CD4-positive, alpha-beta T cell treated with Interferon alpha-2 for 1 hour (primary cell): ENCODE data around the gene UBR2.
A peak's percentile ranks its signal among the peaks of the same experiment; 100 is the strongest.
"Not testable (repeated sequence)": the region's sequence is repeated elsewhere in the genome, so short reads cannot be mapped to it uniquely, and the experiment has no call there.

Source experiments
- DNase-seq, 2 donors: peaks; one replicate each; pipeline ENCODE4 v3.0.0-alpha.2; 2020 to 2022

The UBR2 gene

DNA sequence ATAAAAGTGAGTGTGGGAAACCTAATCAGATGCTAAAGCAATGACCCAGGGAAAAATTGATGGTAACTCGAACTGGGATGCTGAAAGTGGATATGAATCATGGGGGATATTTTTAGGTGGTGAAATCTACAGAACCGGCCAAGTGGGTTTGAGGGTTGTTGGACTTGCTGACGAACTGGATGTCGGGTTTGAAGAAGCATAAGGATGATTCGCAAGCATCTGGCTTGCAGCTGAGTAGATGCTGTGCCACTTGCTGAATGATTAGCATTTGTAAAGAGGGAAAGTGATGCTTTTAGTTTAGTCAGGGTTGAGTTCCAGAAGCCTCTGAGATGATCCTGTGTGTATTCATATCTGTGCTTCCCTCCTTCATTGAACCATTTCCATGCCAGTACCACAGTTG, 54.9 kb downstream of the UBR2 start:
- DNase-seq = no peak

DNA sequence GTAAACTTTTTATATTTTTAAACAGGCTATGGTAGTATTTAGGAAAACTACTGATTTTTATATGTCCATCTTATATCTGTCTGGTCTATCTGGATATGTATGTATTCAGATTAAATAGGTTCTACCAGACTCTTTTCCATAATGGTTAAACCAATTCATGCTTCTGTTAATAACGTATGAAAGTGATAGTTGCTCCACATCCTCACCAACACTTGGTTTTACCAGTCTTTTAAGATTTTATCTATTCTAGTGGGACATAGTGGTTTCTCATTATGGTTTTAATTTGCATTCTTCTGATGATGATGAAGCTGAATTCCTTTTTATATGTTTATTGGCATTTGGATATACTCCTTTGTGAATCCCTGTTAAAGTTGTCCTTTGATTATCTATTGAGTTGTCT, 56.1 kb downstream of the UBR2 start:
- no peak for DNase-seq

DNA sequence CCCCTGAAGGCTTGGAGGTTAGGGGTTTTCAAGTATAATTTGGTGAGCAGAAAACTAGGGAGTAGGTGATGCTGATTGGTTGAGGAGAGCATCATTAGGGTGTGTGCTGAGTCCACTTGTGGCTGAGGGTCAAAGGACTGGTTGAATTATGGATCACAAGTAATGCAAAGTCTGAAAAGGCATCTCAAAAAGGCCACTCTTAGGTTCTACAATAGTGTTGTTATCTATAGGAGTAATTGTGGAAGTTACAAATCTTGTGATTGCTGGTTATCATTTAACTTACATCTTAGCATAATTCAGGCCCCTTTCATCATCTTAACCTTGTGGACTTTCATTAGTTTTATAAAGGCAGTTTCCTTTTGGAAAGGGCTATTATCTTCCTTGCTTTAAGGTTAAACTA, 60.8 kb downstream of the UBR2 start:
- no peak for DNase-seq

DNA sequence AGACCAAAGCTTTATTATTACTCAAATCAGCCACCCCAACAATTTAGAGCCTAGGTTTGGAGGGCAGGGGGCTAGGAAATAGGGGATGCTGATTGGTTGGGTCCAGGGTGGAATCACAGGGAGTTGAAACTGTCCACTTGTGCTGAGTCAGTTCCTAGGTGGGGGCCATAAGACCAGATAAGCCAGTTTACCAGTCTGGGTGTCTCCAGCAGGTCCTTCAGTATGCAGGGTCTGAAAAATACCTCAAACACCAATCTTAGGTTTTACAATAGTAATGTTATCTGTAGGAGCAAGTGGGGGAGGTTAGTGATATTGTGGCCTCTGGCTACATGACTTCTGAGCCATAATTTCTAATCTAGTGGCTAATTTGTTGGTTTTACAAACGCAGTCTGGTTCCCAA, 63.2 kb downstream of the UBR2 start:
- DNase-seq = no peak

DNA sequence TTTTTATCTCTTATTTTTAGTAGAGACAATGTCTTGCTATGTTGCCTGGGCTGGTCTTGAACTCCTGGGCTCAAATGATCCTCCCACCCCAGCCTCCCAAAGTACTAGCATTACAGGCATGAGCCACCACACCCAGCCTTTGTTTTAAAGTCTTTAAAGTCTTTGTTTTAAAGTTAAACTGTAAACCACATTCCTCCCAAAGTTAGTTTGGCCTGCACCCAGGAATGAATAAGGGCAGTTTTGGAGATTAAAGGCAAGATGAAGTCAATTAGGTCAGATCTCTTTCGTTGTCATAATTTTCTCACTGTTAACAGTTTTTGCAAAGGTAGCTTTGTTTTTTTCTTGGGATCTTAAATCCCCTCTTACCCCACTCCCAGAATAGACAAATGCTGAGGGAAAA, 63.8 kb downstream of the UBR2 start:
- DNase-seq = no peak

DNA sequence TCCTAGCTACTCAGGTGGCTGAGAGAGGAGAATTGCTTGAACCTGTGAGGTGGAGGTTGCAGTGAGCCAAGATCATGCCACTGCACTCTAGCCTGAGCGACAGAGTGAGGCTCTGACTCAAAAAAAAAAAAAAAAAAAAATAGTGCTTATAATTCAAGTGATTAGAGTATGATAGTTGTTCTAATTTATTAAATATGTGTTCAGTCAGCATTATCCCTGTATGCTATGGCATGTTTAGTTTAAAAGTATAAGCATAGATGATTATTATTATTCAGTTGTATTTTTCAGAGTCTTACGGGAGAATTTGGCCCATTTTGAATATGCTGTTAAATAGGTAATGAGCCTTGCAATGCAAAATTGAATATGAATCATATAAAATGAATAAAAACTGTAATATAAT, 64.8 kb downstream of the UBR2 start:
- no peak for DNase-seq

DNA sequence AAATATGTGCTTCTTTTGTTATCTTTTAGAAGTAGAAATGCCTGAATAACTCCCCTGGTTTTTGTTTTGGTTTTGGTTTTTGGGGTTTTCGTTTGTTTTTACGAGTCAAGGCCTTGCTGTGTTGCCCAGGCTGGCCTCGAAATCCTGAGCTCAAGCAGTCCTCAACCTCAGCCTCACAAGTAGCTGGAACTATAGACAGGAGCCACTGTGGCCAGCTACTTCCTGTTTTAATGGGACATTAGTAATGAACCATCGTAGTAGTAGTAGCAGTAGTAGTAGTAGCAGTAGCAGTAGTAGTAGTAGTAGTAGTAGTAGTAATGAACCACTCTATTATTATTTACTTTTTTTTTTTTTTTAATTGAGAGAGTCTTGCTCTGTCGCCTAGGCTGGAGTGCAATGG, 66.0 kb downstream of the UBR2 start:
- no peak for DNase-seq

DNA sequence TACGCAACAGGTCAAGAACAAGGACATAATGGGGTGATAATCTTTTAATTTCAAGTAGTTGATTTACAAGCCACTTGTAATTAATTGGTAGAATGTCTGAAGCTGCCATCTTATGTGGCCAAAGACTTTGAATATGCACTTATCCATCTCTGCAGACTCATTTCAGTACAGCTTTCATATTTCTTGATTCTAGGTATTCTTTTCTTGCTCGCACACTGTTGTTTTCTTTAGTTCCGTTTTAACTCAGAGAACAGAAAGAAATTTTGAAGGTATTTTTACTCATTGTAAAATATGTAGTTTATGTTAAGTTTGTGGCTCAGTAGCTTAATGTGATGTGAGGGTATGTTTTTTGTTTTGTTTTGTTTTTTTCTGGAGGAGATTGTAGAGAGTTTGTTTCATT, 73.9 kb downstream of the UBR2 start:
- DNase-seq = no peak

DNA sequence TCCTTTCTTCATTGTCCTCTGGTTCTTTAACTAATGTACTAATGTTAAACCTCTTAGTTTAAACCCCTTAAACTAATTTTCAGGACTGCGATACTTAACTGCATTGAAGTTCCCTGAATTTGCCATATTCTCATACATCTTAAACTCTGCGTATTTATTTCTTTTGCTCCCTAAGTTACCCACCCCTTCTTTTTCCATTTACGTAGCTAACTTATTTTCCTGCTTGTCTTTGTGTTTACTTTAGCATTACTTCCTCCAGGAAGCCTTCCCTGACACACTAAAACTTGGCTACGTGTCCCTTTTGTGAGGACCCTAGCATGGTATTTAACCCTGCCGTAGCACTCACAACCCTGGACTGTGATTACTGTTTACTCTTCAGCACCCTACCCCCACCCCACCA, 79.0 kb downstream of the UBR2 start:
- no peak for DNase-seq

DNA sequence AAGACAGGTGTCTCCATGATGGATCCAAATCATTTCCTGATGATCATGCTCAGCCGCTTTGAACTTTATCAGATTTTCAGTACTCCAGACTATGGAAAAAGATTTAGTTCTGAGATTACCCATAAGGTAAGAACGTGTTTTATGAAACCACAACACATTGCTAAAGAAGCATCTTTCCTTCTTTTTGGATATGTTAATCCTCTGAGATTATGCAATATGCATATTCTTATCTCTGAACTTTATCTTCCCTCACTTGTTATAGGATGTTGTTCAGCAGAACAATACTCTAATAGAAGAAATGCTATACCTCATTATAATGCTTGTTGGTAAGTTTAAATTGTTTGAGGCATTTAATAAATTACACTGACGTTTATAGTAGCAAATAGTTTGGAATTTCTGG, 80.4 kb downstream of the UBR2 start:
- DNase-seq = no peak

DNA sequence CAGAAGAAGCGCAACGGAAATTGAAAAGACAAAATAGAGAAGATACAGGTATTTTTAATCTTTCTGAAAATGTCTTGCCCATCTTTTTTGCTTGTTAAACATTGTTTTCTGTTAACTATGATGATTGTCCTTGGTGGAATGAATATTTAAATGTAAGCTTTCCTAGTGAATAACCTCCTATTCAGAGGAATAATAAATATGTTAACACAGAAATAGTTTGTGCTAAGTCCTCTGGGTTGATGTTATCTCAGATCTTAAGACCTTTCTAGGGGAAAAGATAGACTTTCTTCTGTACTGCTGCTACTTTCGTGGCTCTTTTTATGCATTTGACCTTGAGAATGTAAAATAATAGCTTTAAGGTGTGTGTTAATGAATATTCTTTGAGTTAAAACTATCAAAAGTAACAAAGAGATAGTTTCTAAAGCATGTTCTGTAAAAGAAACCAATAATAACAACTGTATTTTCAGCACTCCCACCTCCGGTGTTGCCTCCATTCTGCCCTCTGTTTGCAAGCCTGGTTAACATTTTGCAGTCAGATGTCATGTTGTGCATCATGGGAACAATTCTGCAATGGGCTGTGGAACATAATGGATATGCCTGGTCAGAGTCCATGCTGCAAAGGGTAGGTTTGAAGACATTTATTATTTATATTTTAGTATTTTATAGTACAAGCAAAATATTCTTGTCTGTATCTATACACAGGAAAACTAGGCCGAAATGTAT, 88.4 kb downstream of the UBR2 start:
- no peak for DNase-seq

DNA sequence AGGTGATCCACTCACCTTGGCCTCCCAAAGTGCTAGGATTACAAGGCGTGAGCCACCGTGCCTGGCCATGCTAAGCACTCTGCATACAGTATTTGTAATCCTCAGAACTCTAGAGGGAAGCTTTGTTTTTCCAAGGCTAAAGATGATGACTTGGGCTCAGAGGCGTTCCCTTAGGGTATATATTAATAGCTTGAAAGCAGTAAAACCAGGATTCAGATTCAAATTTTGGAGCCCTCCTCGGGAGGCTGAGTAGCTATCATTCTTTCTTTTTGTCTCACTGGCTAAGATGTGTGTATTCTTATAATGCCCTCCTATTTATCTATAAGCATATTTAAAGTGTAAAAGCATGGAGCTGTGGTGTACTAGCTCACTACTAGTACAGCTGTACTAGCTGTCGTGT, 90.0 kb downstream of the UBR2 start:
- no peak for DNase-seq

DNA sequence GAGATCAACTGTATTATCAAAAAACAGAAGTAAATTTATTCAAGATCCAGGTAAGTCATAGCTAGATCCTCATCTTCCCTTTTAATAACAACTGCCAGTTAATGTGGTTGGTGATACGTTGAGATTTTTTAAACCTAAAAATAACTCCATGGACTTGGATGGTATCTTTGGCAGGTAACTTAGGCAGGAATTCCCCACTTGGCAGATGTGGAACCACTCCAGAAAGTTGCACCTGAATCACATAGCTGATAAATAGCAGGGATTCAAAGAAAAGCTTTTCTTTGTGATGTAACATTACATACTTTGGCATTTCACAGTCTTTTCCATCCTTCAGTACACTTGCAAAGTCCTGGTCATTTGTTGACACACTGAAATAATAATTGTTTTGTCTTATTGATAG, 96.0 kb downstream of the UBR2 start:
- no peak for DNase-seq

DNA sequence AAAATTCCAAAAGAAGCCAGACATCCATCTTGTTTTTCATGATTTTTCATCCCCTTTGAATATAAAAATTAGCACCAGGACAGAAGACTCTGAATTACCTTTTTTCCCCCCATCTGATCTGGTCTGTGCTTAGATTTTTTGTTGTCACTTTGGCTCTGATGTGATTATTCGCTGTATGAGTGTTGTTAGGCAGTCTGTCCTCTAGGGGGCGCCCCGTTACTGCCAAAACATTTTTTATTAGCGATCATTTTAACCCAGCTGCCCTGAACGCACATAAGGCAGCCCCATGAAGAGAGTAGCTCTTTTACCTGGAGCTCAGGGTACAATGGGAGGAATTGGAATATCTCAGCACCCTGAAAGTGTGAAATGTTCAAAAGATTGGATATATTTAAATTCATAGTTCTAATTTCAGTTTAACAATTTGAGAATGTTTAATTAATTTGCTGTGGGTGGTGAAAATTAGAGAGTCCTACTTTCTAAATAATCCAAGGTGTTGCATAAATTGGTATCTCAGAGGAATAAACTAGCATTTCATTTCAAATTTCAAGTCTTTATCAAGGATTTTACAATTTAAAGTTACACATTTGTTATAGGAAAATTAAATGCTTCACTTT, 97.8 kb downstream of the UBR2 start:
- DNase-seq = peak; percentile 79 to 90

DNA sequence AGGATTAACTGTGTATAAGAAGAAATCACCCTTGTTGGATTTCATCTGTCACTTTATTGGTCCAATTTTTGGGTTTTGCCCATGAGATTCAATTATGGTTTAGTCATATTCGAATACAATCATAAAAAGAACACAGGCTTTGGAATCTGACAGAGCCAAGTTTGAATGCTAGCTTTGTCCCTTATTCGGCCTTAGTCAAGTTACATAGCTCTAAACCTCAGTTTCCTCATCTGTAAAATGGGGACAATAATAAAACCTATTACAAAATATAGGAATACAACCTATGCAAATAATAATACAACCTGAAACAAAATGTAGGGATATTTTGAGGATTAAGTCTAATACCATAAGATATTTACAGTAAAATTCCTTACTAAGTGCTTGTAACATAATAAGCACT, 100.9 kb downstream of the UBR2 start:
- DNase-seq = no peak

DNA sequence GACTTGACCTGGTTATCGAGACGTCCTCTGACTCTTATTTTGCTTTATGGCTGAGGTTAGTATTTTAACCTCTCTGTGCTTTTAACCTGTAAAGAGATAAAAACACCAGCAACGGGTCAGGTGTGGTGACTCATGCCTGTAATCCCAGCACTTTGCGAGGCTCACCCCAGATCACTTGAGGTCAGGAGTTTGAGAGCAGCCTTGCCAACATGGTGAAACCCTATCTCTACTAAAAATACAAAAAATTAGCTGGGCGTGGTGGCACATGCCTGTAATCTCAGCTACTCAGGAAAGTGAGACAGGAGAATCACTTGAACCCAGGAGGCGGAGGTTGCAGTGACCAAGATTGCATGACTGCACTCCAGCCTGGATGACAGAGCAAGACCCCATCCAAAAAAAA, 110.5 kb downstream of the UBR2 start:
- not testable (repeated sequence) for DNase-seq

DNA sequence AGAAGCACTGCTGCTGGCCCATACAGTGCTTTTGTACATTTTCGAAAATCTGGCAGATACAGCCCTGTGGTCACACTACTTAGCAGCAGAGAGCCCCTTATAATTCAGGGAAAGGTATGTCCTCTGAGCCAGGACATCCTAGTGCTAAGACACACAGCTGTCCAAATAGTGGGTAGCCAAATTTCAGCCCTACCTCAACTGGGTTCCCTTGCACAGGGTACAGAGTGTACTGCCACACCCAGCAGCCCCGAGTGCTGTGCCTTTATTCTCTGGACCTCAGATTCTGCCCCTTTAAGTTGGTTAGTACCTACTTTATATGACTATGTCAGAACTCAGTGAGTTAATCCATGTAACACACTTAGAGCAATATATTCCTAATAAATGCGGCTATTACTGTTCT, 111.0 kb downstream of the UBR2 start:
- DNase-seq = no peak

DNA sequence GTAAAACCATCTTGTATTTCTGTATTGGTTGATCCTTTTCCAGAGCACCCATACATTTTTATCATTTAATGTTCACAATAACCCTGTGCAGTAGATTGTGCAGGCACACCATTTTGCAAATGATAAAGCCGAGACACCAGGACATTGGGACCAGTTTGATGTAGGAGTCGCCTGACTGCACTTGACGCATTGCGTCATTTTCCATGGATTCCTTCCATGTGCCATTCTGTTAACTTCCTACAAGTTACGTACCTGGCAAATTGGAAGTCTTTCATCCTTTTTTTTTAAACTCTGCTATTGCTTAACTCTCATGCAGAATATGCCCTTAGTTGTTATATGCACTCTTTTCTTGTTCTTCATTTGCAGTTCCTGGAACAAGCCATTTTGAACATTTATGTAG, 115.5 kb downstream of the UBR2 start:
- no peak for DNase-seq

DNA sequence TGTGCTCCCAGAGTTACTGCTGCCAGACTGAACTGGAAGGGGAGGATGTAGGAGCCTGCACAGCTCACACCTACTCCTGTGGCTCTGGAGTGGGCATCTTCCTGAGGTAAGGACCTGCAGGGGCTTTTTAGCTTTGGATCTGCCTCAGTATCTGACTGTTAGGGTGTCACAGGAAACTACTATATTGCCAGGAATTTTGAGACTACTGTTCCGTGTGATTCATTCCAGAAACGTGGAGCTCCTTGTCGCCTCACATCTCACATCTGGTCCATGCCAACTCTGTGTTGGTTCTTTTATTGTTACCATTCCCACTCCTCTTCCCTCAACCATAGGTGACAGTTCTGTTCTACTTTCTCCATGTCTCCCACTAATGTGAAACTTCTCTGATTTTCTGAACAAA, 124.5 kb downstream of the UBR2 start:
- DNase-seq = no peak

DNA sequence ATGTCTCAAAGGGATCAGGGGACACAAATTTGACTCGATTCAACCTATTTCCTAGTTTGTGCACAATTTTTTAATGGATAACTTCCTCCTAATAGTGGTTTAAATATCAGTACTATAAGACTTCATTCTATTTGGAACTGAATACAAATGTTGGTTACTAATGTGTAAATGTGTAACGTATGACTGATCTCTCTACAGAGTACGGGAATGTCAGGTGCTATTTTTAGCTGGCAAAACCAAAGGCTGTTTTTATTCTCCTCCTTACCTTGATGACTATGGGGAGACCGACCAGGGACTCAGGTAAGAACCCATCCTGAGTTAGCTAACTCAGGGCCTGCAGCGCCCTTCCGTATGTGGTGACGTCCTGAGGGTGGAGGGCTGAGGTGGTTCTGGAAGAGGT, 125.5 kb downstream of the UBR2 start:
- no peak for DNase-seq

DNA sequence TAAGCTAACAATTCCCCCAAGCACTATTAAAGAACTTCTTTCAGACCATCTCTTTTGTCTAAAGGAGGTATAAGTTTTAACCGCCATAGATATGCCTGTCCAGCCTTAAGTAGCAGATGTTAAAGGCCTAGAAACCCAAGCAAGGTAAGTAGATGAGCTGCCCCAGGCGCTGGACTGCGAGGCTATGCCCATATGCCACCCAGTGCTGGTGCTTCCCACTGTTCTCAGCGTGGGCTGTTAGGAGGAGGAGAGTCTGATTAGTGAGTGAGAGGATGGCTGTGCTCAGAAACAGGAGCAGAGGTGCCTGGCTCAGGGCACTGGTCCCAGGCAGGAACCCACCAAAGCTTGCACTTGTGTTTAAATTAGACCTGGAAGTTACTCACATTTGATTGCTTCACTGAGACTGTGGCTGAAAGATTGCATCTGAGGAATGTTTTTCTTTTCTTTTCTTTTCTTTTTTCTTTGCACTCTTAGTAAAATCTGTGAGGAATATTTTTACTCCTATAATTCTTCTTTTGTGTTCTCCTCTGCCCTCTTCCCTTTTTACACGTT, 126.4 kb downstream of the UBR2 start:
- DNase-seq = no peak

DNA sequence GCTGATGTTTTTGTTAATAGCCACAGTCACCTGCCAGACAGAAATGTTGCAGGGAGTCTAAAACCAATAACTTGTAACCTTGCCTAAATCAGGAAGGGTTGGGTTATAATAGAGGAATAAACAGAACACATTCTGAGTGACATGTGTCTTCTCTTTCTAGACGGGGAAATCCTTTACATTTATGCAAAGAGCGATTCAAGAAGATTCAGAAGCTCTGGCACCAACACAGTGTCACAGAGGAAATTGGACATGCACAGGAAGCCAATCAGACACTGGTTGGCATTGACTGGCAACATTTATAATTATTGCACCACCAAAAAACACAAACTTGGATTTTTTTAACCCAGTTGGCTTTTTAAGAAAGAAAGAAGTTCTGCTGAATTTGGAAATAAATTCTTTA, 127.0 kb downstream of the UBR2 start:
- DNase-seq = no peak

DNA sequence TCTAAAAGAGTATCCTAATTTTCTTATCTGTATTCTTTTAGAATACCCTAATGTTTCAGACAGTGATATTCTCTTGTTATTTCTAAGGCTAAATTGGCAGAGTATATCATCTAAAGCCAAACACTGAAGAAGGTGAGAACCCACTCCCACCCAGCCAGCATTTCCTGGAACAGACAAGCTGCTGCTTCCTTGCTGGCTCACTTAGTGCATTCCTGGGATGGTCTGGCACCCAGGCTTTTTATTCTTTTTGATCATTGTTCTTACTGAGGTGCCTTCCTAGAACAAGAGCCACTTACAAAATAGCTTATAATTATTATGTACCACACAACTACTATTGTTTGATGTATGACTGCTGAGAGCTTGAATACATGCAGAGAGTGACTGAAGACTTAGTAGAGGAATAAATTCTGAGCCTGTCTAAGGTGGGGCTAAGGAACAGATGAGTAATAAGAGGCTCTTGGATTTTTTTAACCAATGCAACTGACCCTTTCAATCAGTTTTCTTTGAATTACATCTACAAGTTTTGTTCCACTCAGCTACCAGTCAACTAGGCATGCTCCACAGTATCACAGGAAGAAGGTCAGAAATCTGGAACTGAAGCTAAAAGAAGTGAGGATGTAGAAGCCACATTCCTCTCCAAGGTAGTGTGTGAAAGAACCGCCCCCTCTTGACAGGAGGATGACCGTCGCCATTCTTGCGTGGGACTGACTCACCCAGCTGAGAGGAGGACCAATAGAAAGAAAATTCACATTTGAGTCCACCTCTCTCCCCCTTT, 128.5 kb downstream of the UBR2 start:
- no peak for DNase-seq

DNA sequence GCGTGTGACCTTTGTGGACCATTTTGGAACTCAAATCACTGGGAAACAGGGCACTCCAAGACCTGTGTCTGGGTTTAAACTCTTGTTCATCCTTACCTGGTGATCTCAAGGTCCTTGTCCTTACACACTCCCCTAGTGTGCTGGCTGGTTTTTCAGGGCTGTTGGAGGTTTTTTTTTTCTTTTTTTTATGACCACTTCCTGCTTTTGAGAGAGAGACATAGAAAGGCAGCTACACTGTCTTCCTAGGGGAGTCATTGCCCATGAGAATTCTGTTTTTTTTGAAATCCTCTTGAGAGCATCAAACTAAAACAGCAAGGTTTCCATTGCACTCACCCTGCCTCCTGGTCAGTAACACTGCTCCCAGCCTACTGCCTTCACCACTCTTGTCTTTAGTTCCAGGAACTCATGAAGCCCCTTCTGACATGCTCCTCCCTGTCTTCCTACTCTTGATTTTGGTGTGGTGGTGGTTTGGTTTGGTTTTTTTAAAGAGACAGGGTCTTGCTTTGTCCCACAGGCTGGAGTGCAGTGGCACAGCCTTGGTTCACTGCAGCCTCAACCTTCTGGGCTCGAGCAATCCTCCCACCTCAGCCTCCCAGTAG, 130.0 kb downstream of the UBR2 start:
- DNase-seq = peak in 1 of 2 donors; percentile 25
